GM12878 (cell line): ENCODE results near the gene FAM118B. TPM values are rescaled to one million over a fixed set of nuclear protein-coding genes. Genes with fewer than 3 reads are reported as not detected.

Experiments used
- ATF7 ChIP-seq: fragments of 450-650 bp; IDR thresholded peaks from 2 replicates; pipeline ENCODE4 v1.6.1; 2016; ENCODE audit warnings: low read depth, mild to moderate bottlenecking
- BCL11A ChIP-seq: IDR thresholded peaks from 2 replicates; pipeline ENCODE4 v1.6.1; 2011; ENCODE audit warnings: low read depth, low read length
- BHLHE40 ChIP-seq, 2 experiments: fragments of 450-650 bp in 1 of 2; IDR thresholded peaks; 2 replicates each; pipeline ENCODE4 v1.6.1; 2011 to 2017; ENCODE audit warnings: low read depth in 2 of 2, borderline replicate concordance in 1 of 2, improper control_type of control experiment in 1 of 2, low read length in 1 of 2, mild to moderate bottlenecking in 1 of 2
- CBX5 ChIP-seq: sonication (generic); IDR thresholded peaks from 2 replicates; pipeline ENCODE4 v1.6.1; 2016; ENCODE audit warnings: low read depth, moderate library complexity, mild to moderate bottlenecking, inconsistent platforms
- CREB1 ChIP-seq: IDR thresholded peaks from 2 replicates; pipeline ENCODE4 v1.6.1; 2012; ENCODE audit warnings: low read depth, mild to moderate bottlenecking, inconsistent platforms
- CREM ChIP-seq: IDR thresholded peaks from 2 replicates; pipeline ENCODE4 v1.6.1; 2014; ENCODE audit warnings: antibody characterized with exemption, low read depth
- ETV6 ChIP-seq, 2 experiments: fragments of 450-650 bp in 1 of 2; IDR thresholded peaks in 1 of 2; conservative IDR thresholded peaks in 1 of 2; 2 replicates each; pipeline ENCODE4 v1.6.1; 2014; ENCODE audit warnings: antibody characterized with exemption in 1 of 2, borderline replicate concordance in 1 of 2, low read depth in 1 of 2, mild to moderate bottlenecking in 1 of 2, moderate library complexity in 1 of 2
- HSF1 ChIP-seq: fragments of 150-350 bp; IDR thresholded peaks from 2 replicates; pipeline ENCODE4 v1.6.1; 2014; ENCODE audit warnings: mild to moderate bottlenecking, low read depth, low read length
- IKZF1 ChIP-seq: fragments of 450-650 bp; conservative IDR thresholded peaks from 2 replicates; pipeline ENCODE4 v1.6.1; 2017; ENCODE audit warnings: antibody characterized with exemption, mild to moderate bottlenecking
- MEF2A ChIP-seq: IDR thresholded peaks from 2 replicates; pipeline ENCODE4 v1.6.1; 2011; ENCODE audit warnings: low read depth, mild to moderate bottlenecking, low read length, moderate library complexity; ENCODE audit not compliant: insufficient read depth
- MTA2 ChIP-seq: fragments of 450-650 bp; IDR thresholded peaks from 2 replicates; pipeline ENCODE4 v1.6.1; 2016; ENCODE audit warnings: low read depth, mild to moderate bottlenecking, moderate library complexity
- MYC ChIP-seq: IDR thresholded peaks from 2 replicates; pipeline ENCODE4 v1.6.1; 2011; ENCODE audit warnings: mild to moderate bottlenecking, low read length, moderate library complexity, inconsistent platforms; ENCODE audit not compliant: insufficient read depth, insufficient replicate concordance, insufficient read length, severe bottlenecking
- PKNOX1 ChIP-seq: fragments of 450-650 bp; IDR thresholded peaks from 2 replicates; pipeline ENCODE4 v1.6.1; 2016; ENCODE audit warnings: mild to moderate bottlenecking
- RAD51 ChIP-seq: fragments of 450-650 bp; IDR thresholded peaks from 2 replicates; pipeline ENCODE4 v1.6.1; 2016; ENCODE audit warnings: moderate library complexity, mild to moderate bottlenecking, inconsistent platforms
- RB1 ChIP-seq: fragments of 450-650 bp; formaldehyde crosslinking; IDR thresholded peaks from 2 replicates; pipeline ENCODE4 v1.6.1; 2017; ENCODE audit warnings: mild to moderate bottlenecking, borderline replicate concordance
- REST ChIP-seq: IDR thresholded peaks from 2 replicates; pipeline ENCODE4 v1.6.1; 2012; ENCODE audit warnings: mild to moderate bottlenecking, low read depth, low read length
- SP1 ChIP-seq: IDR thresholded peaks from one replicate; pipeline ENCODE4 v1.6.1; 2011; ENCODE audit warnings: low read depth, low read length
- TCF3 ChIP-seq: IDR thresholded peaks from 2 replicates; pipeline ENCODE4 v1.6.1; 2012; ENCODE audit warnings: low read depth, mild to moderate bottlenecking, low read length, borderline replicate concordance; ENCODE audit not compliant: insufficient read depth
- USF2 ChIP-seq: IDR thresholded peaks from 2 replicates; pipeline ENCODE4 v1.6.1; 2011; ENCODE audit warnings: low read depth, low read length, improper control_type of control experiment, borderline replicate concordance
- polyA plus RNA-seq, 11 experiments: library from polyadenylated mRNA; depleted of rRNA in 4 of 11; unstranded in 6 of 11; stranded (reverse) in 5 of 11; fragments of >200 nt; fragmentation: Nextera tagmentation in 4 of 11; fragmentation: Illumina TruSeq in 1 of 11; extraction: Ambion mirVana in 4 of 11; extraction: Trizol in 1 of 11; gene quantifications; 1 replicate in 1 of 11; 2 replicates in 10 of 11; pipeline versions ENCODE4 v1.2.1 to v1.2.3, GENCODE V29; 2011 to 2016; ENCODE audit warnings: inconsistent platforms in 2 of 11, missing spikeins in 2 of 11, low read depth in 1 of 11
- total RNA-seq, 4 experiments: library from RNA; depleted of rRNA in 3 of 4; stranded (reverse); fragments of >200 nt in 3 of 4; fragmentation: Illumina TruSeq in 1 of 4; extraction: Trizol in 1 of 4; gene quantifications; 2 replicates each; pipeline versions ENCODE4 v1.2.1 to v1.2.3, GENCODE V29; 2013 to 2021

Gene FAM118B
- total and polyA plus RNA-seq, 10 of the 15 experiments (the other 5 are each of a cell fraction or from before 2014, with no cell fraction given) = 12.8 to 29.7 (median 16.5) TPM

GRCh38 chr11:126189109-126189929 lies 22.3 kb upstream of the FAM118B start (continued):
- TF ChIP-seq REST = no peak
- peak; percentile 46 to 80; a peak in 3 of 4 replicates for TF ChIP-seq BHLHE40 (IDR thresholded peaks at IDR 0.05; ENCODE audit: borderline replicate concordance in 1 of 2, low read depth in 2 of 2, low read length in 1 of 2)
- peak; percentile 50; the same call in 1 of the 2 replicates for TF ChIP-seq PKNOX1
- TF ChIP-seq CREM = peak; percentile 84
- TF ChIP-seq ATF7 = peak; percentile 55; the same call in 1 of the 2 replicates
- TF ChIP-seq BCL11A = peak; percentile 72; the same call in 1 of the 2 replicates
- TF ChIP-seq CREB1 = peak; percentile 73
- TF ChIP-seq IKZF1 = peak; percentile 58; the same call in 1 of the 2 replicates
- no peak for TF ChIP-seq RB1
- TF ChIP-seq HSF1 = no peak
- TF ChIP-seq CBX5 = peak; percentile 21; the same call in 1 of the 2 replicates
- peak; percentile 66 for TF ChIP-seq MTA2
- TF ChIP-seq ETV6 (conservative IDR thresholded peaks at IDR 0.05 in 1 of 2, IDR thresholded peaks at IDR 0.05 in 1 of 2; ENCODE audit: borderline replicate concordance in 1 of 2, low read depth in 1 of 2) = peak in 1 of 2 experiments; percentile 5; a peak in 1 of 4 replicates
- 0 out of 2 replicates have a peak, but pooled peaks have one; percentile 23 for TF ChIP-seq RAD51
- 0 out of 2 replicates have a peak, but pooled peaks have one; percentile 39 for TF ChIP-seq MEF2A
- TF ChIP-seq SP1 = peak; percentile 31
- peak; percentile 100 for TF ChIP-seq TCF3
- TF ChIP-seq MYC = no peak
- TF ChIP-seq USF2 = no peak
